Testis (tissue), 3 donors: Measurements from ENCODE around the gene SLC38A3. TPM values are rescaled to one million over a fixed set of nuclear protein-coding genes. Genes with fewer than 3 reads are reported as not detected.
A peak's percentile ranks its signal among the peaks of the same experiment; 100 is the strongest.

Experiments
- DNase-seq: peaks from one replicate; pipeline ENCODE4 v3.0.0-alpha.2; 2019
- H3K27ac ChIP-seq, 2 donors: fragments of 200-600 bp; sonication (generic); one replicate each; pipeline ENCODE4 v1.5.1; 2019
- H3K27me3 ChIP-seq: fragments of 200-600 bp; sonication (generic); one replicate; pipeline ENCODE4 v1.5.1; 2019
- H3K36me3 ChIP-seq: fragments of 200-600 bp; sonication (generic); one replicate; pipeline ENCODE4 v1.5.1; 2017; ENCODE audit warnings: low read depth; ENCODE audit errors: missing control alignments
- H3K4me1 ChIP-seq: fragments of 200-600 bp; sonication (generic); one replicate; pipeline ENCODE4 v1.5.1; 2019
- H3K4me3 ChIP-seq, 2 donors: fragments of 200-600 bp; sonication (generic); one replicate each; pipeline ENCODE4 v1.5.1; 2017 to 2019
- H3K9me3 ChIP-seq: fragments of 200-600 bp; sonication (generic); one replicate; pipeline ENCODE4 v1.5.1; 2017
- CTCF ChIP-seq, 3 experiments: fragments of 450-650 bp in 2 of 3; fragments of 200-600 bp in 1 of 3; sonication (generic) in 1 of 3; IDR thresholded peaks; one replicate each; pipeline ENCODE4 v1.5.1; 2016 to 2019; ENCODE audit warnings: antibody characterized with exemption in 3 of 3, mild to moderate bottlenecking in 2 of 3, moderate library complexity in 1 of 3
- POLR2A ChIP-seq: fragments of 450-650 bp; IDR thresholded peaks from one replicate; pipeline ENCODE4 v1.6.1; 2017; ENCODE audit warnings: antibody characterized with exemption, mild to moderate bottlenecking, moderate library complexity
- WGBS, 2 donors: methylation state at CpG; one replicate each; pipeline ENCODE4 v1.1.5; 2018; 5-methylcytosine and 5-hydroxymethylcytosine counted together
- intact Hi-C: fragments of 100-400 bp; cut with DNase I; formaldehyde crosslinking; loops from one replicate; pipeline ENCODE4 v1.15.1; 2023; ENCODE audit warnings: low total_unique reads
- polyA plus RNA-seq: library from polyadenylated mRNA; stranded (reverse); fragments of 350-450 nt; fragmentation: Illumina TruSeq; extraction: RNeasy Lipid Tissue Mini Kit (QIAGEN cat#74804); gene quantifications from one replicate; pipeline ENCODE4 v1.2.3, GENCODE V29; 2014; ENCODE audit warnings: low read depth, low replicate concordance; ENCODE audit not compliant: insufficient read depth
- total RNA-seq, 2 donors: library from RNA; depleted of rRNA; stranded (reverse); fragments of >200 nt; gene quantifications; one replicate each; pipeline ENCODE4 v1.2.3, GENCODE V29; 2016

Gene SLC38A3
- total and polyA plus RNA-seq, 3 donors from 2014 or later = 3.4 to 5.4 (median 4.3) TPM

- Histone ChIP-seq H3K4me3 (no peak overlapping the region), H3K9me3 (no peaks in the 10 kb centered on the region), H3K4me1 (peaks cover 9% of the 10 kb centered on the region), H3K27ac (no peak overlapping the region), H3K36me3 (no peaks in the 10 kb centered on the region), H3K27me3 (peaks cover 3% of the 10 kb centered on the region)
- no peak for DNase-seq
- TF ChIP-seq POLR2A (no peak), CTCF (IDR thresholded peaks at IDR 0.05) (no peak)
- intact Hi-C loops = loop anchor here (5.0 to 10.0 kb wide), 2 partner anchors 35 to 83 kb away; partner anchors contain the start of gene LSMEM2
- 78 to 93% methylated on average over 4 to 8 of the region's 8 CpGs for WGBS, 2 donors
Measured at GRCh38 chr3:50192124-50192523, 12.9 kb upstream of the SLC38A3 start.

- TF ChIP-seq CTCF (IDR thresholded peaks at IDR 0.05) (peak; percentile 75 to 91 (median 91)), POLR2A (no peak)
- DNase-seq = peak; percentile 80
- Histone ChIP-seq H3K36me3 (no peaks in the 10 kb centered on the region), H3K4me3 (peak overlapping the region in 1 of 2 donors; percentile 8), H3K9me3 (no peaks in the 10 kb centered on the region), H3K27ac (no peak overlapping the region), H3K4me1 (peaks cover 9% of the 10 kb centered on the region), H3K27me3 (peaks cover 3% of the 10 kb centered on the region)
- WGBS, 2 donors = 0 to 6% methylated on average over 9 to 21 of the region's 21 CpGs
- intact Hi-C loops = loop anchor here (5.0 to 10.0 kb wide), 2 partner anchors 35 to 82 kb away; partner anchors contain the start of gene LSMEM2
Measured at GRCh38 chr3:50192689-50193141, 12.4 kb upstream of the SLC38A3 start.

GRCh38 chr3:50193286-50193685 lies 11.8 kb upstream of the SLC38A3 start:
- Histone ChIP-seq H3K4me1 (peaks cover 9% of the 10 kb centered on the region), H3K9me3 (no peaks in the 10 kb centered on the region), H3K36me3 (no peaks in the 10 kb centered on the region), H3K27ac (no peak overlapping the region), H3K27me3 (peaks cover 3% of the 10 kb centered on the region), H3K4me3 (peak overlapping the region in 1 of 2 donors; percentile 8)
- DNase-seq = no peak
- TF ChIP-seq POLR2A (no peak), CTCF (IDR thresholded peaks at IDR 0.05) (no peak)
- intact Hi-C loops = loop anchor here (5.0 to 10.0 kb wide), 2 partner anchors 34 to 82 kb away; partner anchors contain the start of gene LSMEM2
- 29 to 70% methylated on average over 4 to 19 of the region's 36 CpGs for WGBS, 2 donors

- H3K4me1 ChIP-seq = peaks cover 9% of the 10 kb centered on the region
- 32 to 42% methylated on average over 7 to 29 of the region's 34 CpGs for WGBS, 2 donors
- peaks cover 3% of the 10 kb centered on the region for H3K27me3 ChIP-seq
- no peak for DNase-seq
- intact Hi-C loops = loop anchor here (5.0 to 10.0 kb wide), 2 partner anchors 34 to 81 kb away; partner anchors contain the start of gene LSMEM2
- H3K36me3 ChIP-seq = no peaks in the 10 kb centered on the region
- H3K27ac ChIP-seq = no peak overlapping the region
- no peaks in the 10 kb centered on the region for H3K9me3 ChIP-seq
- TF ChIP-seq POLR2A = no peak
- H3K4me3 ChIP-seq = no peak overlapping the region
Measured at GRCh38 chr3:50193746-50194127, 11.3 kb upstream of the SLC38A3 start.

GRCh38 chr3:50194128-50194902 lies 10.8 kb upstream of the SLC38A3 start:
- WGBS, 2 donors = 8 to 23% methylated on average over 13 to 61 of the region's 70 CpGs

More at GRCh38 chr3:50194128-50194902, 10.8 kb upstream of the SLC38A3 start:
- Histone ChIP-seq H3K4me1 (peaks cover 9% of the 10 kb centered on the region), H3K4me3 (no peak overlapping the region), H3K9me3 (no peaks in the 10 kb centered on the region), H3K27me3 (peaks cover 3% of the 10 kb centered on the region), H3K27ac (no peak overlapping the region), H3K36me3 (no peaks in the 10 kb centered on the region)
- intact Hi-C loops = loop anchor here (5.0 to 10.0 kb wide), 2 partner anchors 33 to 80 kb away; partner anchors contain the start of gene LSMEM2
- TF ChIP-seq CTCF (IDR thresholded peaks at IDR 0.05) (peak; percentile 79 to 84 (median 79)), POLR2A (no peak)
- DNase-seq = peak; percentile 75
